H9 (cell line): Measurements from ENCODE around the gene LYSMD2. TPM values are rescaled to one million over a fixed set of nuclear protein-coding genes. Genes with fewer than 3 reads are reported as not detected.

ENCODE experiments used
- DNase-seq: peaks from one replicate; pipeline ENCODE4 v3.0.0-alpha.2; 2017
- H2AFZ ChIP-seq: one replicate; pipeline ENCODE4 v1.6.1; 2013; ENCODE audit warnings: mild to moderate bottlenecking, low read length, control low read depth, moderate library complexity
- H2AK5ac ChIP-seq: 2 replicates; pipeline ENCODE4 v1.6.1; 2013; ENCODE audit warnings: low read length, control low read depth, mixed read lengths; ENCODE audit not compliant: insufficient read length
- H2BK120ac ChIP-seq: one replicate; pipeline ENCODE4 v1.6.1; 2013; ENCODE audit warnings: low read depth, mild to moderate bottlenecking, low read length, control low read depth, inconsistent platforms; ENCODE audit not compliant: poor library complexity, severe bottlenecking
- H2BK12ac ChIP-seq: 2 replicates; pipeline ENCODE4 v1.6.1; 2013; ENCODE audit warnings: low read length, control low read depth, mixed read lengths, low read depth; ENCODE audit not compliant: insufficient read length
- H2BK15ac ChIP-seq: 2 replicates; pipeline ENCODE4 v1.6.1; 2013; ENCODE audit warnings: low read depth, low read length, control low read depth
- H2BK20ac ChIP-seq: one replicate; pipeline ENCODE4 v1.6.1; 2013; ENCODE audit warnings: low read depth, mild to moderate bottlenecking, low read length, control low read depth, inconsistent platforms; ENCODE audit not compliant: poor library complexity, severe bottlenecking
- H2BK5ac ChIP-seq: 2 replicates; pipeline ENCODE4 v1.6.1; 2013; ENCODE audit warnings: low read length, control low read depth, mixed read lengths; ENCODE audit not compliant: insufficient read length
- H3K14ac ChIP-seq: 2 replicates; pipeline ENCODE4 v1.6.1; 2013; ENCODE audit warnings: low read length, control low read depth; ENCODE audit not compliant: insufficient read depth
- H3K18ac ChIP-seq: 2 replicates; pipeline ENCODE4 v1.6.1; 2013; ENCODE audit warnings: low read depth, mild to moderate bottlenecking, mixed read lengths, low read length, control low read depth; ENCODE audit not compliant: insufficient read length
- H3K23ac ChIP-seq: 2 replicates; pipeline ENCODE4 v1.6.1; 2013; ENCODE audit warnings: low read length, control low read depth, mixed read lengths, low read depth; ENCODE audit not compliant: insufficient read length
- H3K23me2 ChIP-seq: 2 replicates; pipeline ENCODE4 v1.6.1; 2013; ENCODE audit warnings: low read depth, mild to moderate bottlenecking, mixed read lengths, low read length, control low read depth; ENCODE audit not compliant: insufficient read length, poor library complexity, severe bottlenecking
- H3K27ac ChIP-seq: 2 replicates; pipeline ENCODE4 v1.5.1; 2013; ENCODE audit warnings: low read length, control low read depth, mixed read lengths, low read depth; ENCODE audit not compliant: insufficient read length
- H3K27me3 ChIP-seq: 2 replicates; pipeline ENCODE4 v1.6.1; 2013; ENCODE audit warnings: low read length, control low read depth, inconsistent platforms; ENCODE audit not compliant: insufficient read depth
- H3K4ac ChIP-seq: 2 replicates; pipeline ENCODE4 v1.6.1; 2013; ENCODE audit warnings: low read depth, mild to moderate bottlenecking, control low read depth, inconsistent platforms, low read length, moderate library complexity
- H3K4me1 ChIP-seq: 2 replicates; pipeline ENCODE4 v1.6.1; 2013; ENCODE audit warnings: low read length, control low read depth, inconsistent platforms; ENCODE audit not compliant: insufficient read depth
- H3K4me2 ChIP-seq: 2 replicates; pipeline ENCODE4 v1.6.1; 2013; ENCODE audit warnings: low read length, control low read depth, mixed read lengths; ENCODE audit not compliant: insufficient read length, insufficient read depth
- H3K56ac ChIP-seq: 2 replicates; pipeline ENCODE4 v1.6.1; 2013; ENCODE audit warnings: low read depth, mild to moderate bottlenecking, mixed read lengths, low read length, control low read depth; ENCODE audit not compliant: insufficient read length
- H3K79me1 ChIP-seq: 2 replicates; pipeline ENCODE4 v1.6.1; 2013; ENCODE audit warnings: low read depth, mild to moderate bottlenecking, moderate library complexity, low read length, control low read depth, inconsistent platforms; ENCODE audit not compliant: insufficient read depth, poor library complexity, severe bottlenecking
- H3K79me2 ChIP-seq: 2 replicates; pipeline ENCODE4 v1.6.1; 2013; ENCODE audit warnings: low read length, control low read depth, inconsistent platforms; ENCODE audit not compliant: insufficient read depth
- H3K9ac ChIP-seq: 2 replicates; pipeline ENCODE4 v1.6.1; 2013; ENCODE audit warnings: low read length, control low read depth, mixed read lengths; ENCODE audit not compliant: insufficient read length; ENCODE audit errors: extremely low read depth
- H3K9me3 ChIP-seq: one replicate; pipeline ENCODE4 v1.6.1; 2013; ENCODE audit warnings: low read depth, low read length, inconsistent platforms; ENCODE audit not compliant: control insufficient read depth
- H3T11ph ChIP-seq: one replicate; pipeline ENCODE4 v1.6.1; 2013; ENCODE audit warnings: mild to moderate bottlenecking, low read length, control low read depth, inconsistent platforms
- H4K20me1 ChIP-seq: one replicate; pipeline ENCODE4 v1.6.1; 2013; ENCODE audit not compliant: control insufficient read depth, insufficient read length, insufficient read depth
- H4K5ac ChIP-seq: 2 replicates; pipeline ENCODE4 v1.6.1; 2013; ENCODE audit warnings: low read depth, mild to moderate bottlenecking, mixed read lengths, low read length, control low read depth; ENCODE audit not compliant: insufficient read length
- H4K8ac ChIP-seq: replicated peaks from 2 replicates; pipeline ENCODE4 v1.6.1; 2013; ENCODE audit warnings: low read length, control low read depth, mixed read lengths, low read depth; ENCODE audit not compliant: insufficient read length
- H4K91ac ChIP-seq: 2 replicates; pipeline ENCODE4 v1.6.1; 2013; ENCODE audit warnings: low read depth, mild to moderate bottlenecking, moderate library complexity, mixed read lengths, low read length, control low read depth; ENCODE audit not compliant: insufficient read length
- H3K27ac Mint-ChIP-seq, 3 experiments: 2 replicates in 2 of 3; 3 replicates in 1 of 3; pipeline ENCODE4 v1.8.0; 2020 to 2021; ENCODE audit warnings: mixed read lengths in 3 of 3, mild to moderate bottlenecking in 1 of 3, moderate library complexity in 1 of 3
- H3K27me3 Mint-ChIP-seq: 2 replicates; pipeline ENCODE4 v1.8.0; 2021; ENCODE audit warnings: low read depth, mild to moderate bottlenecking, moderate library complexity, mixed read lengths
- H3K36me3 Mint-ChIP-seq, 3 experiments: 2 replicates in 2 of 3; 3 replicates in 1 of 3; pipeline ENCODE4 v1.8.0; 2020 to 2021; ENCODE audit warnings: low read depth in 3 of 3, mixed read lengths in 3 of 3; ENCODE audit not compliant: insufficient read depth in 1 of 3
- H3K4me1 Mint-ChIP-seq, 2 experiments: 2 replicates each; pipeline ENCODE4 v1.8.0; 2020; ENCODE audit warnings: mixed read lengths in 2 of 2
- H3K4me3 Mint-ChIP-seq, 2 experiments: 2 replicates in 1 of 2; 3 replicates in 1 of 2; pipeline ENCODE4 v1.8.0; 2020 to 2021; ENCODE audit warnings: mild to moderate bottlenecking in 2 of 2, mixed read lengths in 2 of 2, moderate library complexity in 1 of 2
- H3K9me3 Mint-ChIP-seq, 2 experiments: 2 replicates in 1 of 2; 3 replicates in 1 of 2; pipeline ENCODE4 v1.8.0; 2020; ENCODE audit warnings: mild to moderate bottlenecking in 2 of 2, mixed read lengths in 2 of 2, moderate library complexity in 1 of 2
- WGBS: extraction: QIAGEN DNeasy Blood & Tissue Kit; methylation state at CpG from one replicate; pipeline ENCODE4 v1.1.7; 2013; ENCODE audit warnings: missing lambda C conversion rate, low lambda C conversion rate, mixed read lengths; ENCODE audit not compliant: insufficient read length; ENCODE audit errors: extremely low coverage; 5-methylcytosine and 5-hydroxymethylcytosine counted together
- total RNA-seq: library from RNA; stranded (reverse); gene quantifications from 2 replicates; pipeline ENCODE4 v1.2.1, GENCODE V29; 2021
- TF ChIP-seq, protein P1 (sequence below): fragments of 200-600 bp; sonication (generic); conservative IDR thresholded peaks from 3 replicates; pipeline ENCODE4 v1.8.0; 2021; ENCODE audit warnings: antibody characterized with exemption, mild to moderate bottlenecking

LYSMD2 gene
- total RNA-seq, 1 experiment from 2014 or later = 3.9 TPM

DNA sequence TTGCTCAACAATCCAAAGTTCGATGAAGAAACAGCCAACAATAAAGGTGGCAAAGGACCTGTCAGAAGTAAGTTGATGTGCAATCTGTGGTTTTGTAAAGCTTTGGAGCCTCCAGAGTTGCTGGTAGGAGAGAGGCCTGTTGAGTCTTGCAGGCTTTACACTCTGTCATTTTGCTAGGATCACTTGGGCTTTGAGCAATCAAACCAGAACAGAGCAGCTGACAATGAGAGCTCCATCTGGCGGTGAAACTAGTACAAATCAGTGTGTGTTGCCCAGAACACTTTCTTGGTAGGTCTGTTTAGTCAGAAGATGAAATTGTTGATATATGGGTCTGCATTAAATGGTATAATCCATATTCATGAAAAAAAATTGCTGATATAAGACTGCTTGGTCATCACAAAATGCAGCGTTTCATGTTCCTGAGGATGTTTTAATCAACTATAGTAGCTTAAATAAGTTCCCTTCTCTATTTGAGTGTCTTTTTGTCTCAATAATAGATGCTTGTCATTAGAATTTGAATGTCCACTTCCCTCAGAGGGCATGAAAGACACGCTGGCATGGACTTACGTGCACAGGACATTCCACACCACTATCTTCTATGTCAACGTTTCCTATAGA, 39.6 kb upstream of the LYSMD2 start:
- Histone ChIP-seq H3K9me3 (no peaks in the 10 kb centered on the region), H3K9ac (no peak overlapping the region), H3K56ac (no peak overlapping the region), H3K23me2 (no peaks in the 10 kb centered on the region), H4K20me1 (no peaks in the 10 kb centered on the region), H2BK12ac (no peak overlapping the region), H2AFZ (no peak overlapping the region), H3K18ac (no peak overlapping the region), H3K27me3 (no peaks in the 10 kb centered on the region), H2BK20ac (no peak overlapping the region), H2BK5ac (no peak overlapping the region), H3K4ac (no peak overlapping the region), H2BK120ac (no peak overlapping the region), H4K8ac (no peak overlapping the region), H2BK15ac (no peak overlapping the region), H3K4me1 (no peaks in the 10 kb centered on the region), H3K79me1 (no peaks in the 10 kb centered on the region), H3K79me2 (no peaks in the 10 kb centered on the region), H3K27ac (no peak overlapping the region), H3K23ac (no peak overlapping the region), H4K5ac (no peak overlapping the region), H3T11ph (no peak overlapping the region), H3K14ac (no peak overlapping the region), H3K4me2 (no peak overlapping the region), H2AK5ac (no peak overlapping the region), H4K91ac (no peak overlapping the region)
- Mint-ChIP-seq H3K36me3 (no peaks in the 10 kb centered on the region), H3K9me3 (no peaks in the 10 kb centered on the region), H3K4me3 (no peak overlapping the region), H3K27me3 (no peaks in the 10 kb centered on the region), H3K27ac (no peak overlapping the region), H3K4me1 (peaks cover 3 to 5% of the 10 kb centered on the region in 2 experiments)
- DNase-seq = peak; percentile 57
- no CpG with 5 or more reads among the region's 6 CpGs for WGBS
- TF ChIP-seq, protein P1, sequence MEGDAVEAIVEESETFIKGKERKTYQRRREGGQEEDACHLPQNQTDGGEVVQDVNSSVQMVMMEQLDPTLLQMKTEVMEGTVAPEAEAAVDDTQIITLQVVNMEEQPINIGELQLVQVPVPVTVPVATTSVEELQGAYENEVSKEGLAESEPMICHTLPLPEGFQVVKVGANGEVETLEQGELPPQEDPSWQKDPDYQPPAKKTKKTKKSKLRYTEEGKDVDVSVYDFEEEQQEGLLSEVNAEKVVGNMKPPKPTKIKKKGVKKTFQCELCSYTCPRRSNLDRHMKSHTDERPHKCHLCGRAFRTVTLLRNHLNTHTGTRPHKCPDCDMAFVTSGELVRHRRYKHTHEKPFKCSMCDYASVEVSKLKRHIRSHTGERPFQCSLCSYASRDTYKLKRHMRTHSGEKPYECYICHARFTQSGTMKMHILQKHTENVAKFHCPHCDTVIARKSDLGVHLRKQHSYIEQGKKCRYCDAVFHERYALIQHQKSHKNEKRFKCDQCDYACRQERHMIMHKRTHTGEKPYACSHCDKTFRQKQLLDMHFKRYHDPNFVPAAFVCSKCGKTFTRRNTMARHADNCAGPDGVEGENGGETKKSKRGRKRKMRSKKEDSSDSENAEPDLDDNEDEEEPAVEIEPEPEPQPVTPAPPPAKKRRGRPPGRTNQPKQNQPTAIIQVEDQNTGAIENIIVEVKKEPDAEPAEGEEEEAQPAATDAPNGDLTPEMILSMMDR = peak; percentile 82
